SJSA1 (cell line): ENCODE data around the gene ZNF521. TPM values are rescaled to one million over a fixed set of nuclear protein-coding genes. Genes with fewer than 3 reads are reported as not detected.

Source experiments
- DNase-seq, 2 experiments: peaks; one replicate each; pipeline ENCODE4 v3.0.0-alpha.2; 2015 to 2020; ENCODE audit warnings: low spot score in 2 of 2, low read depth in 1 of 2
- H3K27ac ChIP-seq: fragments of 250-450 bp; sonication (Bioruptor Pico); 2 replicates; pipeline ENCODE4 v1.5.1; 2020; ENCODE audit warnings: mild to moderate bottlenecking, moderate library complexity
- H3K27me3 ChIP-seq: fragments of 250-450 bp; sonication (Bioruptor Pico); replicated peaks from 2 replicates; pipeline ENCODE4 v1.5.1; 2020; ENCODE audit warnings: mild to moderate bottlenecking, moderate library complexity
- H3K36me3 ChIP-seq: fragments of 250-450 bp; sonication (Bioruptor Pico); 2 replicates; pipeline ENCODE4 v1.5.1; 2020; ENCODE audit warnings: mild to moderate bottlenecking
- H3K4me1 ChIP-seq: fragments of 250-450 bp; sonication (Bioruptor Pico); replicated peaks from 2 replicates; pipeline ENCODE4 v1.6.1; 2021; ENCODE audit warnings: mild to moderate bottlenecking
- H3K4me3 ChIP-seq: fragments of 250-450 bp; sonication (Bioruptor Pico); 2 replicates; pipeline ENCODE4 v1.5.1; 2020; ENCODE audit warnings: mild to moderate bottlenecking
- H3K9me3 ChIP-seq: fragments of 250-450 bp; sonication (Bioruptor Pico); replicated peaks from 2 replicates; pipeline ENCODE4 v1.5.1; 2020; ENCODE audit warnings: mild to moderate bottlenecking
- total RNA-seq: library from RNA; depleted of rRNA; stranded (reverse); fragments of >200 nt; shearing (Covaris generic); gene quantifications from 2 replicates; pipeline ENCODE4 v1.2.3, GENCODE V29; 2014

ZNF521 gene
- total RNA-seq, 1 experiment from 2014 or later = 0.34 TPM

DNA sequence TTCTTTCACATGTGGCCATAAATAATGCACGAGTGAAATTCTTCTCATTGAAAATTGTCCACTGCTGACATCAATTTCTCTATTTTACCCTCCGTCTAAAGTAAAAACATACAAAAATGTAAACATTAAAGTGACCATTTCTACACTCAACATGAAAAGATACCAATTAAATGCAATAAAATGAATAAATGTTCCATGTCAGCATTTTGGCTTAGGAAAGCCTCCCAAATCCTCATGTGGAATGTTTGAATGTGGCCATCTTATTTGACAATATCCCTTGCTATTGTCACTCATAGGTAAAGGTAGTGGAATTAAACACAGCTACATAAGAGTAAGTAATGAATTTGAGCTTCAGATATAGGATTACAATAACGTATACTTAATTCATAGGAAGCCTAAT lies 60.8 kb downstream of the ZNF521 start:
- Histone ChIP-seq H3K36me3 (no peaks in the 10 kb centered on the region), H3K27ac (no peak overlapping the region), H3K4me3 (no peak overlapping the region), H3K27me3 (no peaks in the 10 kb centered on the region), H3K4me1 (no peaks in the 10 kb centered on the region; the same call in 1 of the 2 replicates), H3K9me3 (no peaks in the 10 kb centered on the region)
- no peak for DNase-seq

DNA sequence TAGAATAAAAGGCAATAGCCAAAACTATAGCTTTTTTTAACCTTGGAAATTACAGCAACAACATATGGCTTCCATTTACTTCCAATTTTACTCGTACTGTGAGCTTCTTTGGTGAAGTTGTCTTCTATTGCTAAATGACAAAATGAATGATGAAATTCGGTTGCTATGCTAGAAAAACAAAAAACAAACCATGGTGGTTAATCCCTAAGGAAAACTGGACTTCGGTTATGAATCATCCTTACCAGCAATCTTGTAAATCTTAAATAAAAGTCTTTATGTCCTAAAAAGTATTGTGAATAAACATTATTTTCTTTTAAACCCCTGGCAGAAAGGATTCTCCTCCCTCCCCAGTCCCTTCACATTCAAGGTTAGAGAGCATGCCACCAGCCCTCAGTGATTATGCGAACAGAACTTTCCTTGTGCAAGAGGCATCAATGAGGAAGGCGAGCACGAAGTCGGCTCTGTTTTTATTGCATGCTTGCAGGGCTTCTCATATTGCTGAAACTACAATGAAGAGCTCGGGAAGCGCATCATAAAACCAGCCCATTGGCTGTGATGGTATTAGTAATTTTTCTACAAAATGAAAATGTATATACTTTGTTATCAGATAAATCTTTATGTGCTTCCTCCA lies 62.9 kb downstream of the ZNF521 start:
- DNase-seq = no peak
- Histone ChIP-seq H3K4me1 (no peaks in the 10 kb centered on the region; the same call in 1 of the 2 replicates), H3K4me3 (no peak overlapping the region), H3K9me3 (no peaks in the 10 kb centered on the region), H3K27me3 (no peaks in the 10 kb centered on the region), H3K36me3 (no peaks in the 10 kb centered on the region), H3K27ac (no peak overlapping the region)

DNA sequence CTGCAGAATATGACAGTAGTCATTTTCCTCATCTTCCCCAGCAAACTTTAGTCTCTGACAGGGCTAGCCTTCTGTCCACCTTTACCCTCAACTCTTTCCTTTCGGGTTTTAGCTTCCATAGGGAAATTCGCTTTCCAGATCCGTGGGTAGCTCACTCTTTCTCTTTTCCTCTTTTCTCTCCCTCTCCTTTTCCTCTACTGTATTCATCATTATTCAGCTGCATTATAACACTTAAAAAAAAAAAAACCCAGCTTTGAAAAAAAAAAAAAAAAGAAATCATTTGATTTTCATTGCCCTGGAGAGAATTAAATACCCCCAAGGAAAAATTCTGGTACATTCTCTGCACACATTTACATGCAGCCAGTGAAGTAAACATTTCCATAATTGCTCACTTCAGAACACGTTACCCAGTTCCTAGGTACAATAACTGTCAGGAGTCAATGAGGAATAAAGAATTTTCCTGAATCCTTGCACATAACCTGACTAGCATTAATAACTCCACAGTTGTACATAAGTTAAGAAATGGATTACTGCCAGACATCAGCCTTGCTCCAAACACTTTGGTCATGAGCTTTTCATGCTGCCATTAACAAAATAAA lies 63.5 kb downstream of the ZNF521 start:
- Histone ChIP-seq H3K9me3 (no peaks in the 10 kb centered on the region), H3K27ac (no peak overlapping the region), H3K36me3 (no peaks in the 10 kb centered on the region), H3K4me3 (no peak overlapping the region), H3K4me1 (no peaks in the 10 kb centered on the region; the same call in 1 of the 2 replicates), H3K27me3 (no peaks in the 10 kb centered on the region)
- DNase-seq = no peak

DNA sequence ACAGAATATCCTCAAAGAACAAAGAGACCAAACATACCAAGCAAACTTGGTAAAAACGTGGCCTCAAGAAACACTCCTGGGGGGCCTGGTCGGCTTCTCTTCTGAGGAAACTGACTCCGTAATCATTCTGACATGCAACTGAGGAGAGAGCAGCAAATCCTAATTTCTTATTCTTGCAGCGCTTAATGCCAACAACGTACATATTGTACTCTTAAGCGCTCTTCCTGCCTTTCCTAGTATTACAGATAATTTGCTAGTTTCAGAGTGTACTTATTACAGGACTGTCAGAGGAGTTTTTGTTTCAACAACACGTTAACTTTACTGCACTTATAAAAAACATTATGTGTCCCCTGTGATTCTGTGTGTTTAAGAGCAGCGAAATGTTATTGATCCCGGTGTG lies 64.9 kb downstream of the ZNF521 start:
- H3K4me1 ChIP-seq = no peaks in the 10 kb centered on the region; the same call in 1 of the 2 replicates
- H3K27ac ChIP-seq = no peak overlapping the region
- DNase-seq = no peak
- no peak overlapping the region for H3K4me3 ChIP-seq
- no peaks in the 10 kb centered on the region for H3K27me3 ChIP-seq
- H3K9me3 ChIP-seq = no peaks in the 10 kb centered on the region
- no peaks in the 10 kb centered on the region for H3K36me3 ChIP-seq

DNA sequence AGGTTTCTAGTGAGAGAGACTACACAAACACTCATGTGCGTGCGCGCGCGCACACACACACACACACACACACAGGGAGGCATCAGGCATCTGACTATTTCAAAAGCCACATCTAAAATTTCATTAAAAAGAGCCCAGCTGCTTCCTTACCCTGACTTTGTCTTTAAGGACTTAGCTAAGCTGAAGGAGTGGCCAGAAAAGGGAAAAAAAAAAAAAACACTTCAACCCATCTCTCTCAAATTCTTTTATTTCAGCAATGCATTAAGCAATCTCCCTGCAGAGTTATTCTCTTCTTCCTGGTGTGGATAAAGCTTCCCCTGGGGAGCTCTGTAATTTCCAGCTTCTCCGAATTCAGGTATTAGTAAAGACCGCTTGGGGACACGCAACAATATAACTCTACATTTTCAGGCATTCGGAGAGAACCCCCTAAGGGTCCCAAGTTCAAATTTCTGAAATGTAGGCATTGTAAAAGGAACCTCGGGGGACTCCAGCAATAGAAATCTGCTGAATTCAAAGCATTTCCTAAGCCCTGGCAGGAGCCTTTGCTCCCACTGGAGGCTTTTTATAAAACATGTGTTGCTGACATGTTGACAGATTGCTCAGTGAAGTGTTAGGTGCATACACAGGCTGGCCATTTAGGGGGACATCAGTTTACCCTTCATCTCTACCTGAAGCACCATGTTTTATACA lies 67.0 kb downstream of the ZNF521 start:
- no peak overlapping the region for H3K27ac ChIP-seq
- DNase-seq = no peak
- H3K4me1 ChIP-seq = no peaks in the 10 kb centered on the region; the same call in 1 of the 2 replicates
- H3K27me3 ChIP-seq = no peaks in the 10 kb centered on the region
- H3K9me3 ChIP-seq = no peaks in the 10 kb centered on the region
- no peaks in the 10 kb centered on the region for H3K36me3 ChIP-seq
- no peak overlapping the region for H3K4me3 ChIP-seq

DNA sequence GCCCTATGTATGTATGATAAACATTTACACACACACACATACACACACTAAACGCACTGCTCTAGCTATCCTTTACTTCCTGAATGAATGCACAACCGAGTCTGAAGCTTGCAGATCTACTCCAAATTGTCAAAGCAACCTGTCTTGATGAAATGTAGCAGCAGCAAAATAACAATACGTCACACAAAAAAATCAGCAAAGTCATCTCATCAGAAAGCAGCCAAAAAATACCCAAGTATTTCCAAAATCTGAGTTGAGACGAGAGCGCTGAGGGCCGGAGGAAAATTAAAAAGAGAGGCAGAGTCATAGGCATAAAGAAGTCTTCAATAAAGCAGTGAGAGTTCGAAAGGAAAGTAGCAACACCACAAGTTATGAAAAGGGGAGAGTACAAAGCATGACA lies 67.7 kb downstream of the ZNF521 start:
- H3K4me3 ChIP-seq = no peak overlapping the region
- no peak overlapping the region for H3K27ac ChIP-seq
- H3K36me3 ChIP-seq = no peaks in the 10 kb centered on the region
- H3K4me1 ChIP-seq = no peaks in the 10 kb centered on the region; the same call in 1 of the 2 replicates
- no peaks in the 10 kb centered on the region for H3K27me3 ChIP-seq
- no peak for DNase-seq
- H3K9me3 ChIP-seq = no peaks in the 10 kb centered on the region

DNA sequence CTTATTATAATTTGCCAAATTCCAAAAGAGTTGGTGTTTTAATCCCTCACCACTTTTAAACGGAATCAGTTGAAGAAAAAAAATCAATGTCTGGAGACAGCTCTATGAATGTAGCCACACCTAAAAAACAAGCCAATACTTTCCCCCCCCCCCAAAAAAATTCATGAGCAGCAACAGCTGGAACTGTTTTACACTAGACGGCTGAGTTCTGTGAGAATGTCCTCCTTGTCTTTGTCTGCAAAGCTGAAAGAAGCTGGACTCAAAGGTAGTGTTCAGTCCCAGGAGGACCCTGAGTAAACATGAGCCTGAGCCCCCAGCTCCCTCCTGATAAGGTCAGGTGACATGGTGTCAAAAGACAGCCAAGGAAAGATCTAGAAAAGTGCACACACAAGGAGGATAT lies 68.2 kb downstream of the ZNF521 start:
- Histone ChIP-seq H3K4me3 (no peak overlapping the region), H3K4me1 (no peaks in the 10 kb centered on the region; the same call in 1 of the 2 replicates)

DNA sequence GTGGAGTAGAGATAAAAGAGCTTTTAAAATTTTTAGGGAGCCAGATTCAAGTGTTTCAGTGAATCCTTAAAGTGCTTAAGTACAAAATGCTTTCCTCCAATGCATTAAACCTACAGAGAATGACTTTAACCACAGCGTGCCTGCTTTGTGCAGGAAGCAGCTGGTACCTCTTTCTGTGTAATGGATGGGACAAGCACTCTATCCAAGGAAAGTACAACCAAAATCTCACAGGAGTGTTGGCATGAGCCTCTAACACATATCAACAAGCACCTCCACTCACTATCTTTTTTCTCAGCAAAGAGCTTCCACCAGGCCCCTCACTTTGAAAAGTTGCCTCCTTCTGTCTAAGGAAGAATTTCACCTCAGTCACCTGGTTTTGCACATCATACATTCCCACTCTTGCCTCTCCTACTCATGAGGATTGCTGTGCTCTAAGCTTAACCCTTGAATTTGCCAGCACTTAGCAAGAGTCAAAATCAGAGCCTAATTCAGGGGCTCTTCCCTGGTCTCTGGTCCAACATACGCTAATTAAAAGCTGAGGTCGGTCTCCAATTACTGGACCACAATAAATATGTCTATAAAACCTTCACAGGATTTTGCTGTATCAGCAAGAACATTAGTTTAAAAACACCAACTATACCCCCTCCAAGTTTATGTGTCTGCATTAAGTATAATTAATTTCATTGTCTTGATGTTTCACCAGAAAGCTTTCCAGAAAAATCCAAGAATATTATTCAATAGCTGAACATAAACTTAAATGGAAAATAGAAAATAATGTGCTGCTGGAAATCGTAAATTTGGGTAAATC lies 68.9 kb downstream of the ZNF521 start:
- H3K36me3 ChIP-seq = no peaks in the 10 kb centered on the region
- H3K4me1 ChIP-seq = no peaks in the 10 kb centered on the region

More for the DNA sequence above, 68.2 kb downstream of the ZNF521 start:
- DNase-seq = no peak
- H3K27ac ChIP-seq = no peak overlapping the region
- no peaks in the 10 kb centered on the region for H3K27me3 ChIP-seq
- H3K36me3 ChIP-seq = no peaks in the 10 kb centered on the region
- H3K9me3 ChIP-seq = no peaks in the 10 kb centered on the region

DNA sequence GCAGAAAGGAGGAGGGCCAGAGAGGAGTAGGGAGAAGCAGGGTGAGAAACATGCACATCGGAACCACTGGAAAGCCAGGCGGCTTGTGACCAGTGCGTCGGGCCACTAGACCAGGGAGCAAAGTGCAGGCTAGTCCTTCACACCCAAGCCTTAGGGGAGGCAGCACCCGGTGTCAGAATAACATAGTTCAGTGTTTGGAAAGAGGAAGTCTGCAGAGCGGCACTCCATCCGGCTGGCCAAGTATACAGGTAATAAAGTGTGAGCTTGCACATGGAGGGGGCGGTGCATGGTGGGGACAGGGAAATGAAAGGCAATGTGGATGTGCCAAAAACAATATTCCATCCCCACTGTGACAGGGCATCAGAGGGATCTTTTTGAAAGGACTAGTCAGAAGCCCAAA lies 69.7 kb downstream of the ZNF521 start:
- no peaks in the 10 kb centered on the region for H3K4me1 ChIP-seq
- H3K27me3 ChIP-seq = no peaks in the 10 kb centered on the region
- no peaks in the 10 kb centered on the region for H3K9me3 ChIP-seq
- H3K27ac ChIP-seq = no peak overlapping the region
- DNase-seq = no peak
- no peaks in the 10 kb centered on the region for H3K36me3 ChIP-seq
- H3K4me3 ChIP-seq = no peak overlapping the region

More for the DNA sequence above, 68.9 kb downstream of the ZNF521 start:
- Histone ChIP-seq H3K9me3 (no peaks in the 10 kb centered on the region), H3K4me3 (no peak overlapping the region), H3K27ac (no peak overlapping the region), H3K27me3 (no peaks in the 10 kb centered on the region)
- DNase-seq = no peak

DNA sequence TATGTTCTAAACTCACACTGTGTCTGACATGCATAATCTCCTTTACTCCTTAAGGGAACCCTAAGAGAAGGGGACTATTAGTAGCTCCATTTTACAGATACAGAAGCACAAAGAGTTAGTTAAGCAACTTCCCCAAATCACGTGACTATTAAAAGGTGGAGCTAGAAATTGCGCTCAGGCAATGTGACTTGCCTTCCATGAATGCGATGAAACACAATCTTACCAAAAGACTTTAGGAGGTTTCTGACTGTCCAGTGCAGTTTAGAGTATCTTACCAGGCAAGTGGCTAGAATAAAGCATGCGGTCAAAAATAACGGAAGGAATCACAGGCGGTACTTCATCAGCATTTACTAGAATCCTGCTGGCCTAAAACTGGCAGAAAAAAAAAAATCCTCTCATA lies 70.4 kb downstream of the ZNF521 start:
- Histone ChIP-seq H3K4me3 (no peak overlapping the region), H3K27me3 (no peaks in the 10 kb centered on the region), H3K36me3 (no peaks in the 10 kb centered on the region), H3K27ac (no peak overlapping the region), H3K4me1 (no peaks in the 10 kb centered on the region), H3K9me3 (no peaks in the 10 kb centered on the region)
- DNase-seq = no peak

DNA sequence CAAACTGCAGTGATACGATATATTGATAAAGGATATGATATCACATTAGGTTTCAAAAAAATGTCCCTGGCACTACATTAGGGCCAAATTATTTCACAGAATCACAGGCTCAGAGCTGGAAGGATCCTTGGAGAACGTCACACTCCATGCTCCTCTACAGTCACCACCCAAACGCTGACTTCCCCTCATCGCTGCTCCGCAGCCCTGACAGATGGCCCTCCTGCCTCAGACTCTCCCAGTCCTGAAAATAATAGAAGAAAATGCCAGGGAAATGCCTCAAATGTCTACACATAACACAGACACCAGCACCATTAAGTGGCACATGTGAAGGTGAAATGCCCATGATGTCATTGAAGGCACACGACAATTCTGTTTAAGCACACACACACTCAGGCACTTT lies 72.0 kb downstream of the ZNF521 start:
- Histone ChIP-seq H3K36me3 (no peaks in the 10 kb centered on the region), H3K4me3 (no peak overlapping the region), H3K9me3 (no peaks in the 10 kb centered on the region), H3K27me3 (no peaks in the 10 kb centered on the region), H3K4me1 (no peaks in the 10 kb centered on the region), H3K27ac (no peak overlapping the region)
- DNase-seq = no peak

DNA sequence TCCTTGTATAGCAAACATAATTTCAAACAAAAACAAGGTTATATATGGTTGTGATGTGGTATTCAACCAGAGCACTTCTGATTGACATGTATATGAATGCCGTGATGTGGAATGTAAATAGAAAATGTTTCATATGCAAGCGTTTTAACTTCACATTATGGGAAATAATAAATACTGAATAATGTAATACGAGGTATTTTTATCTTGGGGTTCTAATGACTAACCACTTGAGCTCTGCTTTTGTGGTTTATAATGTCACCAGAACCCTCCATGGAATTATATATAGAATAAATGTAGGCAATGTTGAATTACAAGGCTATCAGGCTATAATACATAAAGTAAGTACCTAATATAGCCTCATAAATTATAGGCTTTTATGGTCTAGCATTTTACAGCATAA lies 72.4 kb downstream of the ZNF521 start:
- no peak for DNase-seq
- H3K4me1 ChIP-seq = no peaks in the 10 kb centered on the region
- H3K27me3 ChIP-seq = no peaks in the 10 kb centered on the region
- no peaks in the 10 kb centered on the region for H3K9me3 ChIP-seq
- no peaks in the 10 kb centered on the region for H3K36me3 ChIP-seq
- no peak overlapping the region for H3K27ac ChIP-seq
- no peak overlapping the region for H3K4me3 ChIP-seq

DNA sequence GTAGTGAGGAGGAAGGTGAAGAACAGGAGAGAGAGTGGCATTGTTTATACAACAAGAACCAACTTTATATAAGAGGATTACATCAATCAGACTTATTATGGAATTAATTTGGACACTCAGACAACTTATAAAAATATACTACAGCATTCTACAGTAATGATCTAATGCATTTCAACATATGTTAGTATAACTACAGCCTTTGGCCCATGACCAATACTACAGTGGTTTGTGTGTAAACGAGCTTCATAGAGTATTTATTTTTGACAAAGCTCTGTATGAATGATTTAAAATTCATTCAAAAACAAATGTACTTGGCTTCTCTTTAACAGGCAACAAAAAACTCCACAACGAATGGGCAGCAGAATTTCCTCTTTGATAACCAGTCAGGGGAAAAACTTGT lies 72.8 kb downstream of the ZNF521 start:
- H3K27ac ChIP-seq = no peak overlapping the region
- no peaks in the 10 kb centered on the region for H3K27me3 ChIP-seq
- DNase-seq = no peak
- no peaks in the 10 kb centered on the region for H3K4me1 ChIP-seq
- no peaks in the 10 kb centered on the region for H3K9me3 ChIP-seq
- H3K36me3 ChIP-seq = no peaks in the 10 kb centered on the region
- no peak overlapping the region for H3K4me3 ChIP-seq

DNA sequence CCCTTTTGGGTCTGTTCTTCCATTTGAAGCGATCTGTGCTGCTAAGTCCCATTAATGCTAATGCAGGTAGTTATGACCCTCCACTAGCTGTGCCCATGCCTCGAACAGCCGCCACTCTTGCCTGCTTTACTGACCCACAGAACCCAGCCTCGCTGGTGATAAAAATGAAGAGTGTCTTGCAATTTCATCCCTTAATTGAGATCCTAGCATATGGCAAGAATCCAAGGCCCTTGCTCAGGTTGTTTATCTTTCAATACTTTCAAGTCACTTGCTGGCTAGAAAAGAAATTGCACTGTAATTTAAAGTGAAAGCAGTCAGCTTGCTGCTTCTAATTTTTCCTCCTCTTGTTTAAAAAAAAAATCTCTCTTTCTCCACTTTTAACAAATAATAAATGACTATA lies 73.6 kb downstream of the ZNF521 start:
- Histone ChIP-seq H3K27me3 (no peaks in the 10 kb centered on the region), H3K27ac (no peak overlapping the region), H3K4me3 (no peak overlapping the region), H3K36me3 (no peaks in the 10 kb centered on the region), H3K4me1 (no peaks in the 10 kb centered on the region), H3K9me3 (no peaks in the 10 kb centered on the region)
- DNase-seq = no peak
